Measurements from ENCODE around the gene CTNNBIP1.

CTNNBIP1 gene

DNA sequence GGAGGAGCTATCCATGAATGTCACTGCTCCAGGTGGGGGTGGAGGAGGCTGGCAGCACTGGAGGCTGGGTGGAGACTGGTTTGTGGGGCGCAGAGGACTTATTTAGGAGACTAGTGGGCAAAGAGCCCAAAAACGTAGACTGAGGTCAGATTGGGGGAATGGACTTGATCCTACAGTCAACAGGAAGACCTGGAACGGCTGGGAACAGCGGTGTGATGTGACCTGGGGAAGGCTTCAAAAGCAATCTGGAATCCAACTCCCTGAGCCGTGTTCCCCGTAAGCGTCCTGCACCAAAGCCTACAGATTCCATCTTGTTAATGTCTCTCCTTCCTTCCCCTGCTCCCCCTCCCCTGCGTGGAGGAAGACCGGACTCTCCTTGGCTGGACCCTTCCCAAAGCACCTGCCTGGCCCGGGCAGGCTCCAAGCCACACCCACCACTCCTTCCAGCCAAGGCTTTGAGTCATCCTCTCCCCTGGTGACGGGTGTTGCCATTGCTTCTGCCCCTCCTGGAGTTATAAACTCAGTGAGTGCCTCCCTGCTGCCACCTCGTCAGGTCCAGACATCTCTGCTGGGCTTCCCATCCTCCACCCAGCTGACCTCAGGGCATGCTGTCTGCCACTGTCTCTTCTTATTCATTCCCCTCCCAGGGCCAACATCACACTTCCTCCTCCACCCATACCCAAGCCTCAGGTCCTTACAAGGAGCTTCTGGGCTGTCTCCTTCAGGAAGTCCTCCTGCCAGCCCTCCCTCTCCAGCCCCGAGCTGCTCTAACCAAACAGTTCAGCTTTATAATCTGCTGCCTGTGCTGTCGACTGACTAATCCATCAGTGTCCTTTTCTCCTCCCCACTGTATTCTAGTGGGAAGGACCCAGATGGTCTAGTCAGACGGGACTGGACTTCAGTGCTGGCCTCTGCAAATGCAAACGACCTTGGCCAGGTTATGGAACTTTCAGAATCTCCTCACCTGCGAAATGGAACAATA is 84.7 kb downstream of the CTNNBIP1 start (continued):
- no peak for TF ChIP-seq ZNF280D (tag by site-specific recombination; IDR thresholded peaks at IDR 0.05)
- 0 out of 2 replicates have a peak, but pooled peaks have one; percentile 37 for TF ChIP-seq IKZF3 (tag by site-specific recombination; IDR thresholded peaks at IDR 0.05)
- TF ChIP-seq, protein P1, sequence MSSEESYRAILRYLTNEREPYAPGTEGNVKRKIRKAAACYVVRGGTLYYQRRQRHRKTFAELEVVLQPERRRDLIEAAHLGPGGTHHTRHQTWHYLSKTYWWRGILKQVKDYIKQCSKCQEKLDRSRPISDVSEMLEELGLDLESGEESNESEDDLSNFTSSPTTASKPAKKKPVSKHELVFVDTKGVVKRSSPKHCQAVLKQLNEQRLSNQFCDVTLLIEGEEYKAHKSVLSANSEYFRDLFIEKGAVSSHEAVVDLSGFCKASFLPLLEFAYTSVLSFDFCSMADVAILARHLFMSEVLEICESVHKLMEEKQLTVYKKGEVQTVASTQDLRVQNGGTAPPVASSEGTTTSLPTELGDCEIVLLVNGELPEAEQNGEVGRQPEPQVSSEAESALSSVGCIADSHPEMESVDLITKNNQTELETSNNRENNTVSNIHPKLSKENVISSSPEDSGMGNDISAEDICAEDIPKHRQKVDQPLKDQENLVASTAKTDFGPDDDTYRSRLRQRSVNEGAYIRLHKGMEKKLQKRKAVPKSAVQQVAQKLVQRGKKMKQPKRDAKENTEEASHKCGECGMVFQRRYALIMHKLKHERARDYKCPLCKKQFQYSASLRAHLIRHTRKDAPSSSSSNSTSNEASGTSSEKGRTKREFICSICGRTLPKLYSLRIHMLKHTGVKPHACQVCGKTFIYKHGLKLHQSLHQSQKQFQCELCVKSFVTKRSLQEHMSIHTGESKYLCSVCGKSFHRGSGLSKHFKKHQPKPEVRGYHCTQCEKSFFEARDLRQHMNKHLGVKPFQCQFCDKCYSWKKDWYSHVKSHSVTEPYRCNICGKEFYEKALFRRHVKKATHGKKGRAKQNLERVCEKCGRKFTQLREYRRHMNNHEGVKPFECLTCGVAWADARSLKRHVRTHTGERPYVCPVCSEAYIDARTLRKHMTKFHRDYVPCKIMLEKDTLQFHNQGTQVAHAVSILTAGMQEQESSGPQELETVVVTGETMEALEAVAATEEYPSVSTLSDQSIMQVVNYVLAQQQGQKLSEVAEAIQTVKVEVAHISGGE (tag by site-specific recombination; conservative IDR thresholded peaks at IDR 0.05; ENCODE audit: low read depth) = peak; percentile 57
- TF ChIP-seq, protein P2, sequence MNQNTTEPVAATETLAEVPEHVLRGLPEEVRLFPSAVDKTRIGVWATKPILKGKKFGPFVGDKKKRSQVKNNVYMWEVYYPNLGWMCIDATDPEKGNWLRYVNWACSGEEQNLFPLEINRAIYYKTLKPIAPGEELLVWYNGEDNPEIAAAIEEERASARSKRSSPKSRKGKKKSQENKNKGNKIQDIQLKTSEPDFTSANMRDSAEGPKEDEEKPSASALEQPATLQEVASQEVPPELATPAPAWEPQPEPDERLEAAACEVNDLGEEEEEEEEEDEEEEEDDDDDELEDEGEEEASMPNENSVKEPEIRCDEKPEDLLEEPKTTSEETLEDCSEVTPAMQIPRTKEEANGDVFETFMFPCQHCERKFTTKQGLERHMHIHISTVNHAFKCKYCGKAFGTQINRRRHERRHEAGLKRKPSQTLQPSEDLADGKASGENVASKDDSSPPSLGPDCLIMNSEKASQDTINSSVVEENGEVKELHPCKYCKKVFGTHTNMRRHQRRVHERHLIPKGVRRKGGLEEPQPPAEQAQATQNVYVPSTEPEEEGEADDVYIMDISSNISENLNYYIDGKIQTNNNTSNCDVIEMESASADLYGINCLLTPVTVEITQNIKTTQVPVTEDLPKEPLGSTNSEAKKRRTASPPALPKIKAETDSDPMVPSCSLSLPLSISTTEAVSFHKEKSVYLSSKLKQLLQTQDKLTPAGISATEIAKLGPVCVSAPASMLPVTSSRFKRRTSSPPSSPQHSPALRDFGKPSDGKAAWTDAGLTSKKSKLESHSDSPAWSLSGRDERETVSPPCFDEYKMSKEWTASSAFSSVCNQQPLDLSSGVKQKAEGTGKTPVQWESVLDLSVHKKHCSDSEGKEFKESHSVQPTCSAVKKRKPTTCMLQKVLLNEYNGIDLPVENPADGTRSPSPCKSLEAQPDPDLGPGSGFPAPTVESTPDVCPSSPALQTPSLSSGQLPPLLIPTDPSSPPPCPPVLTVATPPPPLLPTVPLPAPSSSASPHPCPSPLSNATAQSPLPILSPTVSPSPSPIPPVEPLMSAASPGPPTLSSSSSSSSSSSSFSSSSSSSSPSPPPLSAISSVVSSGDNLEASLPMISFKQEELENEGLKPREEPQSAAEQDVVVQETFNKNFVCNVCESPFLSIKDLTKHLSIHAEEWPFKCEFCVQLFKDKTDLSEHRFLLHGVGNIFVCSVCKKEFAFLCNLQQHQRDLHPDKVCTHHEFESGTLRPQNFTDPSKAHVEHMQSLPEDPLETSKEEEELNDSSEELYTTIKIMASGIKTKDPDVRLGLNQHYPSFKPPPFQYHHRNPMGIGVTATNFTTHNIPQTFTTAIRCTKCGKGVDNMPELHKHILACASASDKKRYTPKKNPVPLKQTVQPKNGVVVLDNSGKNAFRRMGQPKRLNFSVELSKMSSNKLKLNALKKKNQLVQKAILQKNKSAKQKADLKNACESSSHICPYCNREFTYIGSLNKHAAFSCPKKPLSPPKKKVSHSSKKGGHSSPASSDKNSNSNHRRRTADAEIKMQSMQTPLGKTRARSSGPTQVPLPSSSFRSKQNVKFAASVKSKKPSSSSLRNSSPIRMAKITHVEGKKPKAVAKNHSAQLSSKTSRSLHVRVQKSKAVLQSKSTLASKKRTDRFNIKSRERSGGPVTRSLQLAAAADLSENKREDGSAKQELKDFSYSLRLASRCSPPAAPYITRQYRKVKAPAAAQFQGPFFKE (tag by site-specific recombination; IDR thresholded peaks at IDR 0.05; ENCODE audit: borderline replicate concordance) = peak; percentile 39; the same call in 1 of the 2 replicates
- TF ChIP-seq, protein P3, sequence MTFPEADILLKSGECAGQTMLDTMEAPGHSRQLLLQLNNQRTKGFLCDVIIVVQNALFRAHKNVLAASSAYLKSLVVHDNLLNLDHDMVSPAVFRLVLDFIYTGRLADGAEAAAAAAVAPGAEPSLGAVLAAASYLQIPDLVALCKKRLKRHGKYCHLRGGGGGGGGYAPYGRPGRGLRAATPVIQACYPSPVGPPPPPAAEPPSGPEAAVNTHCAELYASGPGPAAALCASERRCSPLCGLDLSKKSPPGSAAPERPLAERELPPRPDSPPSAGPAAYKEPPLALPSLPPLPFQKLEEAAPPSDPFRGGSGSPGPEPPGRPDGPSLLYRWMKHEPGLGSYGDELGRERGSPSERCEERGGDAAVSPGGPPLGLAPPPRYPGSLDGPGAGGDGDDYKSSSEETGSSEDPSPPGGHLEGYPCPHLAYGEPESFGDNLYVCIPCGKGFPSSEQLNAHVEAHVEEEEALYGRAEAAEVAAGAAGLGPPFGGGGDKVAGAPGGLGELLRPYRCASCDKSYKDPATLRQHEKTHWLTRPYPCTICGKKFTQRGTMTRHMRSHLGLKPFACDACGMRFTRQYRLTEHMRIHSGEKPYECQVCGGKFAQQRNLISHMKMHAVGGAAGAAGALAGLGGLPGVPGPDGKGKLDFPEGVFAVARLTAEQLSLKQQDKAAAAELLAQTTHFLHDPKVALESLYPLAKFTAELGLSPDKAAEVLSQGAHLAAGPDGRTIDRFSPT (tag by site-specific recombination; IDR thresholded peaks at IDR 0.05) = peak; percentile 80; the same call in 1 of the 2 replicates
- no peak for TF ChIP-seq ZNF2 (tag by site-specific recombination; IDR thresholded peaks at IDR 0.05)
- TF ChIP-seq OSR2 (tag by site-specific recombination; IDR thresholded peaks at IDR 0.05) = peak; percentile 99
- no peak for TF ChIP-seq ZNF211 (tag by site-specific recombination; IDR thresholded peaks at IDR 0.05; ENCODE audit: low read depth)
- TF ChIP-seq, protein P4, sequence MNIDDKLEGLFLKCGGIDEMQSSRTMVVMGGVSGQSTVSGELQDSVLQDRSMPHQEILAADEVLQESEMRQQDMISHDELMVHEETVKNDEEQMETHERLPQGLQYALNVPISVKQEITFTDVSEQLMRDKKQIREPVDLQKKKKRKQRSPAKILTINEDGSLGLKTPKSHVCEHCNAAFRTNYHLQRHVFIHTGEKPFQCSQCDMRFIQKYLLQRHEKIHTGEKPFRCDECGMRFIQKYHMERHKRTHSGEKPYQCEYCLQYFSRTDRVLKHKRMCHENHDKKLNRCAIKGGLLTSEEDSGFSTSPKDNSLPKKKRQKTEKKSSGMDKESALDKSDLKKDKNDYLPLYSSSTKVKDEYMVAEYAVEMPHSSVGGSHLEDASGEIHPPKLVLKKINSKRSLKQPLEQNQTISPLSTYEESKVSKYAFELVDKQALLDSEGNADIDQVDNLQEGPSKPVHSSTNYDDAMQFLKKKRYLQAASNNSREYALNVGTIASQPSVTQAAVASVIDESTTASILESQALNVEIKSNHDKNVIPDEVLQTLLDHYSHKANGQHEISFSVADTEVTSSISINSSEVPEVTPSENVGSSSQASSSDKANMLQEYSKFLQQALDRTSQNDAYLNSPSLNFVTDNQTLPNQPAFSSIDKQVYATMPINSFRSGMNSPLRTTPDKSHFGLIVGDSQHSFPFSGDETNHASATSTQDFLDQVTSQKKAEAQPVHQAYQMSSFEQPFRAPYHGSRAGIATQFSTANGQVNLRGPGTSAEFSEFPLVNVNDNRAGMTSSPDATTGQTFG (tag by site-specific recombination; IDR thresholded peaks at IDR 0.05; ENCODE audit: borderline replicate concordance) = no peak
- TF ChIP-seq ZSCAN23 (tag by site-specific recombination; IDR thresholded peaks at IDR 0.05) = 0 out of 2 replicates have a peak, but pooled peaks have one; percentile 28
- TF ChIP-seq ZNF692 (tag by site-specific recombination; IDR thresholded peaks at IDR 0.05) = 0 out of 2 replicates have a peak, but pooled peaks have one; percentile 35
- no peak for TF ChIP-seq ZNF157 (tag by site-specific recombination; IDR thresholded peaks at IDR 0.05)
- TF ChIP-seq ZNF398 (tag by site-specific recombination; IDR thresholded peaks at IDR 0.05) = peak; percentile 57; the same call in 1 of the 2 replicates
- TF ChIP-seq GLIS1 (tag by site-specific recombination; IDR thresholded peaks at IDR 0.05) = peak; percentile 99
- TF ChIP-seq ZBTB48 (tag by site-specific recombination; IDR thresholded peaks at IDR 0.05) = peak; percentile 39; the same call in 1 of the 2 replicates

Measured in HEK293 (cell line).